Transverse colon (tissue), 4 donors: Measurements from ENCODE around the gene CISH. TPM values are rescaled to one million over a fixed set of nuclear protein-coding genes. Genes with fewer than 3 reads are reported as not detected.

ENCODE experiments used
- DNase-seq: peaks from one replicate; pipeline ENCODE4 v3.0.0-alpha.2; 2019
- H3K27ac ChIP-seq, 4 donors: fragments of 200-600 bp; sonication (generic); 2 replicates each; pipeline ENCODE4 v1.5.1; 2016 to 2018; ENCODE audit warnings: inconsistent platforms in 4 of 4
- H3K27me3 ChIP-seq: fragments of 200-600 bp; sonication (generic); 2 replicates; pipeline ENCODE4 v1.5.1; 2017; ENCODE audit warnings: inconsistent platforms
- H3K36me3 ChIP-seq, 4 donors: fragments of 200-600 bp; sonication (generic); 2 replicates each; pipeline ENCODE4 v1.5.1; 2017 to 2019; ENCODE audit warnings: inconsistent platforms in 4 of 4
- H3K4me1 ChIP-seq, 4 donors: fragments of 200-600 bp; sonication (generic); 2 replicates each; pipeline ENCODE4 v1.5.1; 2017 to 2020; ENCODE audit warnings: inconsistent platforms in 4 of 4
- H3K4me3 ChIP-seq, 4 donors: fragments of 200-600 bp; sonication (generic); 1 replicate in 1 of 4; 2 replicates in 3 of 4; pipeline versions ENCODE4 v1.5.1 to v1.6.1; 2017 to 2019; ENCODE audit warnings: inconsistent platforms in 4 of 4
- H3K9me3 ChIP-seq, 2 donors: fragments of 200-600 bp; sonication (generic); 2 replicates each; pipeline ENCODE4 v1.5.1; 2017 to 2019; ENCODE audit warnings: inconsistent platforms in 2 of 2
- EP300 ChIP-seq: sonication (generic); formaldehyde crosslinking; IDR thresholded peaks from one replicate; pipeline ENCODE4 v1.6.1; 2017; ENCODE audit warnings: antibody characterized with exemption, low read depth
- POLR2A ChIP-seq: fragments of 450-650 bp; IDR thresholded peaks from one replicate; pipeline ENCODE4 v1.6.1; 2016; ENCODE audit warnings: antibody characterized with exemption, mild to moderate bottlenecking, moderate library complexity
- POLR2AphosphoS5 ChIP-seq, 3 donors: sonication (generic); formaldehyde crosslinking; IDR thresholded peaks; one replicate each; pipeline ENCODE4 v1.6.1; 2016; ENCODE audit warnings: antibody characterized with exemption in 3 of 3
- WGBS, 2 donors: methylation state at CpG; one replicate each; pipeline ENCODE4 v1.1.5; 2018; ENCODE audit warnings: low coverage in 1 of 2; 5-methylcytosine and 5-hydroxymethylcytosine counted together
- in situ Hi-C, 4 donors: fragments of 200-750 bp; cut with MboI; loops; one replicate each; pipeline versions ENCODE4 v1.15.0 to v1.15.1; 2017; ENCODE audit warnings: low sequenced_read_pairs in 3 of 4, low pct_ligation_motif_present in 1 of 4, low pct_unique_long_range_greater_than_20kb in 1 of 4
- intact Hi-C: fragments of 100-400 bp; cut with DNase I; formaldehyde crosslinking; loops from one replicate; pipeline ENCODE4 v1.15.1; 2023; ENCODE audit warnings: low total_unique reads
- total RNA-seq, 4 donors: library from RNA; depleted of rRNA; stranded (reverse); fragments of >200 nt; gene quantifications; one replicate each; pipeline ENCODE4 v1.1.0, GENCODE V29; 2016
- TF ChIP-seq, protein P1 (sequence below), 5 experiments: fragments of 200-600 bp in 3 of 5; fragments of 450-650 bp in 2 of 5; sonication (generic) in 3 of 5; IDR thresholded peaks; 1 replicate in 2 of 5; 2 replicates in 3 of 5; pipeline ENCODE4 v1.5.1; 2016 to 2017; ENCODE audit warnings: antibody characterized with exemption in 5 of 5, inconsistent platforms in 3 of 5, mild to moderate bottlenecking in 2 of 5, moderate library complexity in 1 of 5

The CISH gene
- total RNA-seq, 4 donors from 2014 or later: 3.0 to 15.9 (median 9.2) TPM

DNA sequence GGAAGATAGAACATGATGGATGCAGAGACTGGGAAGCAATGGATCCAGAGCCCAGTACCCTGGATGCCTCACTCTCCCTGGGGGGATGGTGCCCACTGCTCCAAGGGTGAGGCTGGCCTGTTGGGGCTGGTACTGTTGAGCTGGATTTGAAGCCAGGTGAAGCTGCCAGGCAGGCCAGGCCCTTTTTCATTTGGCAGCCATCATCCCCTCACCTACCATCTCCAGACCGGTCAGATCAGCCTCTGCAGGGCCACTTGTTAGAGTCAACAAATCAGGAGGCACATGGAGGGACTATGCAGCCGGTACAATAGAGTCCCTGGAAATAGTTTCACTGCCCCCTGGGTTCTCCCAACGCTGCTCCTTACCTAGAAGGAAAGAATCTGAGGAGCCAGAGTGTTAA is 11.3 kb upstream of the CISH start:
- in situ Hi-C loops: loop anchor here (10.0 to 25.0 kb wide), 2 partner anchors 752 to 764 kb away; partner anchors contain the start of genes MANF (in 2 of the 4) and RBM15B (in 2 of the 4)

DNA sequence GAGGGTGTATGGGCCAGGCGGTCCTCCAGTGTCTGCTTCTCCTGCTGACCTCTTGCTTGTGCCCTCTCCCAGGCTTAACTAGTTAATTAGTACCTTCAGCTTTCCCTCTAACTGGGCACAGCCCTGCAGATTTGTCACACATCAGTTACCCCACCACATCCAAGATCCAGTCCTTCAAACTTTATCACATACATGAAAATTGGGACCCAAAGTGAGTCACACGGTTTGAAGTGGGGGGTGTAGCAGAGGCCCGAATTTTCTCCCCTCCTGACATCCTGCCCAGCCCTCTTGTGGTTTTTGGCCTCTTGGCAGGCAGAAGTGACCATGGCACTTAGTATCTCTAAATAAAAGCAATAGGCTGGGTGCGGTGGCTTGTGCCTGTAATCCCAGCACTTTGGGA is 9.2 kb upstream of the CISH start:
- Histone ChIP-seq H3K27ac (peak overlapping the region in 1 of 4 donors; percentile 46), H3K9me3 (no peaks in the 10 kb centered on the region), H3K36me3 (no peaks in the 10 kb centered on the region), H3K4me1 (peaks cover 0 to 46% (median 31%) of the 10 kb centered on the region in 4 donors), H3K27me3 (no peaks in the 10 kb centered on the region), H3K4me3 (no peak overlapping the region)
- TF ChIP-seq EP300: no peak
- TF ChIP-seq, protein P1, sequence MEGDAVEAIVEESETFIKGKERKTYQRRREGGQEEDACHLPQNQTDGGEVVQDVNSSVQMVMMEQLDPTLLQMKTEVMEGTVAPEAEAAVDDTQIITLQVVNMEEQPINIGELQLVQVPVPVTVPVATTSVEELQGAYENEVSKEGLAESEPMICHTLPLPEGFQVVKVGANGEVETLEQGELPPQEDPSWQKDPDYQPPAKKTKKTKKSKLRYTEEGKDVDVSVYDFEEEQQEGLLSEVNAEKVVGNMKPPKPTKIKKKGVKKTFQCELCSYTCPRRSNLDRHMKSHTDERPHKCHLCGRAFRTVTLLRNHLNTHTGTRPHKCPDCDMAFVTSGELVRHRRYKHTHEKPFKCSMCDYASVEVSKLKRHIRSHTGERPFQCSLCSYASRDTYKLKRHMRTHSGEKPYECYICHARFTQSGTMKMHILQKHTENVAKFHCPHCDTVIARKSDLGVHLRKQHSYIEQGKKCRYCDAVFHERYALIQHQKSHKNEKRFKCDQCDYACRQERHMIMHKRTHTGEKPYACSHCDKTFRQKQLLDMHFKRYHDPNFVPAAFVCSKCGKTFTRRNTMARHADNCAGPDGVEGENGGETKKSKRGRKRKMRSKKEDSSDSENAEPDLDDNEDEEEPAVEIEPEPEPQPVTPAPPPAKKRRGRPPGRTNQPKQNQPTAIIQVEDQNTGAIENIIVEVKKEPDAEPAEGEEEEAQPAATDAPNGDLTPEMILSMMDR (IDR thresholded peaks at IDR 0.05): no peak
- no peak for TF ChIP-seq POLR2A
- TF ChIP-seq POLR2AphosphoS5 (IDR thresholded peaks at IDR 0.05): no peak
- in situ Hi-C loops (loop anchor here (10.0 to 25.0 kb wide), 2 partner anchors 754 to 766 kb away; partner anchors contain the start of genes MANF (in 2 of the 4) and RBM15B (in 2 of the 4)), intact Hi-C loops (no loop called here)
- WGBS, 2 donors: 10 to 61% methylated on average over 2 to 4 of the region's 4 CpGs
- DNase-seq: no peak

More for the DNA sequence above, 11.3 kb upstream of the CISH start:
- Histone ChIP-seq H3K27ac (no peak overlapping the region), H3K4me3 (no peak overlapping the region), H3K4me1 (peaks cover 0 to 38% (median 23%) of the 10 kb centered on the region in 4 donors), H3K27me3 (no peaks in the 10 kb centered on the region), H3K9me3 (no peaks in the 10 kb centered on the region), H3K36me3 (no peaks in the 10 kb centered on the region)
- WGBS, 2 donors: 92% methylated on average over 2 to 3 of the region's 3 CpGs
- intact Hi-C loops: no loop called here
- no peak for DNase-seq
- TF ChIP-seq, protein P1 (IDR thresholded peaks at IDR 0.05): no peak

DNA sequence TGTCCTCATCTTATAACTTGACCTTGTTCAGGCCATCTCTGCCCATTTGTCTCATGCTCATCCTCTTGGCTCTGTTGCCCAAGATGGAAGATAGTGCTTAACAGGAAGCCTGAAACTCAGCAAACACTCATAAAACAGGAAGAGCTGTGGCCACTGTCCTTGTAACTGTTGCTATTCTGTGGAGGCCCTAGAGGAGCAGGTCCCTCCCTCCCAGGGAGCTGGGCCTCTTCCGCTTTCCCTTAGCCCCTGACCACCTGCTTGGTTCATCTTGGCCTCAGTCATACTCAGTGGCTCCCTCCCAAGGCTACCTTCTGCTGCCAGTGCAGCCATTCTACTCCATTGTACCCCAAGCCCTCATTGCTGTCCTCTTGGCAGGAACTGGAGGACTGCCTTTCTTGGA is 8.8 kb upstream of the CISH start:
- WGBS, 2 donors: 73% methylated on average over 1 of the region's 1 CpG; no CpG with 5 or more reads in 1 of the 2 donors
- intact Hi-C loops (no loop called here), in situ Hi-C loops (loop anchor here (10.0 to 25.0 kb wide), 2 partner anchors 754 to 767 kb away; partner anchors contain the start of genes MANF (in 2 of the 4) and RBM15B (in 2 of the 4))
- DNase-seq: no peak
- H3K9me3 ChIP-seq: no peaks in the 10 kb centered on the region
- H3K27ac ChIP-seq: peak overlapping the region in 1 of 4 donors; percentile 46
- H3K4me1 ChIP-seq: peaks cover 0 to 42% (median 30%) of the 10 kb centered on the region in 4 donors
- no peaks in the 10 kb centered on the region for H3K27me3 ChIP-seq
- TF ChIP-seq POLR2AphosphoS5 (IDR thresholded peaks at IDR 0.05) (no peak), POLR2A (no peak), EP300 (no peak)
- TF ChIP-seq, protein P1 (IDR thresholded peaks at IDR 0.05): no peak
- H3K36me3 ChIP-seq: no peaks in the 10 kb centered on the region
- H3K4me3 ChIP-seq: no peak overlapping the region

DNA sequence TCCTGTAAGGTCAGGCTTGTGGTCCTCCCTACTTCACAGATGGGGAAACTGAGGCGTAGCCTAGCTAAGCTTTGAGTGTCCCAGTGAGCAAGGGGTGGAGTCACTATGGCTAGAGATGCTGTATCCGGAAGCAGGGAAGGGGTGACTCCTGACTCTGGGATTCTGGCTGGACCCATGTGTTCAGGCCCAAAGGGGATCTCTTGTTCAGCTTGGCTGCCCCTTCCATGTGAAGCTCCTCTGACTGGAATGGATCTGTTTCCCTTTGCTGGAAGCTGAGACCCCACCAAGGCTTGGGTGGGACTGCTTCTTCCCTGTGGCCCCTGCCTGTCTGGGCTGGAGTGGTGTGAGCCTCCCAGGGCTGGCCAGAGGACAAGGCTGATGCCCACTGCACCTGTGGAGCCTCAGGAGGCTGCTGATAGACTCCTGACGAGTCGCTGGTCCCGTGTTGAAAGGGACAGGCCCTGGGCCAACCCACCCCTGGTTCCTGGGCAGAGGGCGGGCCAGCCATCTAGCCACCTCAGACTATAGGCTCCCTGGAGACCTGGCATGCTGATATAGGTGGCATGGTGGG is 6.4 kb upstream of the CISH start:
- 30% methylated on average over 6 of the region's 6 CpGs; no CpG with 5 or more reads in 1 of the 2 donors for WGBS, 2 donors
- no peaks in the 10 kb centered on the region for H3K9me3 ChIP-seq
- no peak for DNase-seq
- in situ Hi-C loops: loop anchor here in 2 of 4 donors (25.0 kb wide), 1 partner anchor 769 kb away; the partner anchor contains the start of genes MANF (in 2 of the 2) and RBM15B (in 2 of the 2)
- no peaks in the 10 kb centered on the region for H3K27me3 ChIP-seq
- TF ChIP-seq, protein P1 (IDR thresholded peaks at IDR 0.05): no peak
- TF ChIP-seq POLR2A: no peak
- no peak for TF ChIP-seq POLR2AphosphoS5 (IDR thresholded peaks at IDR 0.05)
- TF ChIP-seq EP300: no peak
- H3K4me1 ChIP-seq: peaks cover 0 to 36% (median 22%) of the 10 kb centered on the region in 4 donors
- H3K36me3 ChIP-seq: no peaks in the 10 kb centered on the region
- intact Hi-C loops: loop anchor here (5.0 kb wide), 1 partner anchor 759 kb away; no protein-coding TSS in a partner anchor
- peak overlapping the region; percentile 90 to 95 (median 93) for H3K27ac ChIP-seq
- peak overlapping the region; percentile 74 to 96 (median 82) for H3K4me3 ChIP-seq
